ENCODE results near the gene HLA-DPB1.
A peak's percentile ranks its signal among the peaks of the same experiment; 100 is the strongest.

The HLA-DPB1 gene

GRCh38 chr6:33103776-33104175 lies 28.0 kb downstream of the HLA-DPB1 start:
- H3K27ac Mint-ChIP-seq, result no peak overlapping the region
- DNase-seq (ENCODE audit: low spot score in 2 of 2), result no peak
- H3K9me3 Mint-ChIP-seq, result peaks cover 30% of the 10 kb centered on the region
- H3K4me1 Mint-ChIP-seq, result peaks cover 12% of the 10 kb centered on the region
- H3K27me3 Mint-ChIP-seq, result peaks cover 11% of the 10 kb centered on the region
- H3K4me3 Mint-ChIP-seq, result no peak overlapping the region
- ATAC-seq (ENCODE audit: low read depth), result no peak
- H3K36me3 Mint-ChIP-seq, result peaks cover 13% of the 10 kb centered on the region

DNA sequence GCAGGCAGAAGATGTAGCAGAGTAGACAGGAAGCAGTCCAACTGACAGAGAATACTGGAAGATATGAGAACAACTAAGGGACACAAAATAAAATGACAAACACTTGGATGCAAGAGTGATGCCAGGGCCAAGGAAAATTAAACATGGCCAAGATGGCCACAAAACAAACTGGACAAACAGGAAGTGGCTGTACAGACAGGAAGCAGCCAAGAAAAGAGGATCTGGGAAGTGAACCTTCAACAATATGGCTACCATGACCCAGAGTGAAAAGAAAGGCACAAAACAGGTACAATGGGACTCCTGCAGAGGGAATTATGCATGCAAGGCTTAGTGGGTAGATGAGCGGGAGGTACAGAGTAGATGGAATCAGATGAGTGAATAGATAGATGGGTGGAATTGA lies 29.1 kb downstream of the HLA-DPB1 start:
- H3K36me3 Mint-ChIP-seq, result peaks cover 10% of the 10 kb centered on the region
- no peak overlapping the region for H3K27ac Mint-ChIP-seq
- no peak overlapping the region for H3K4me3 Mint-ChIP-seq
- ATAC-seq (ENCODE audit: low read depth), result no peak
- peaks cover 10% of the 10 kb centered on the region for H3K27me3 Mint-ChIP-seq
- peaks cover 12% of the 10 kb centered on the region for H3K4me1 Mint-ChIP-seq
- H3K9me3 Mint-ChIP-seq, result peaks cover 24% of the 10 kb centered on the region
- DNase-seq (ENCODE audit: low spot score in 2 of 2), result peak in 1 of 2 donors; percentile 4

- DNase-seq (ENCODE audit: low spot score in 2 of 2) (peak in 1 of 2 donors; percentile 1), ATAC-seq (ENCODE audit: low read depth) (no peak)
- Mint-ChIP-seq H3K4me1 (peaks cover 12% of the 10 kb centered on the region), H3K9me3 (peaks cover 22% of the 10 kb centered on the region), H3K4me3 (no peak overlapping the region), H3K27me3 (peaks cover 10% of the 10 kb centered on the region), H3K27ac (no peak overlapping the region), H3K36me3 (peaks cover 10% of the 10 kb centered on the region)
These were observed 29.6 kb downstream of the HLA-DPB1 start for GRCh38 chr6:33105386-33105785.

GRCh38 chr6:33105916-33106871 lies 30.4 kb downstream of the HLA-DPB1 start:
- Mint-ChIP-seq H3K4me1 (peaks cover 15% of the 10 kb centered on the region), H3K4me3 (no peak overlapping the region), H3K36me3 (peaks cover 7% of the 10 kb centered on the region), H3K9me3 (peaks cover 18% of the 10 kb centered on the region), H3K27me3 (peaks cover 10% of the 10 kb centered on the region), H3K27ac (no peak overlapping the region)
- DNase-seq (ENCODE audit: low spot score in 2 of 2), result peak in 1 of 2 donors; percentile 4
- ATAC-seq (ENCODE audit: low read depth), result no peak

DNA sequence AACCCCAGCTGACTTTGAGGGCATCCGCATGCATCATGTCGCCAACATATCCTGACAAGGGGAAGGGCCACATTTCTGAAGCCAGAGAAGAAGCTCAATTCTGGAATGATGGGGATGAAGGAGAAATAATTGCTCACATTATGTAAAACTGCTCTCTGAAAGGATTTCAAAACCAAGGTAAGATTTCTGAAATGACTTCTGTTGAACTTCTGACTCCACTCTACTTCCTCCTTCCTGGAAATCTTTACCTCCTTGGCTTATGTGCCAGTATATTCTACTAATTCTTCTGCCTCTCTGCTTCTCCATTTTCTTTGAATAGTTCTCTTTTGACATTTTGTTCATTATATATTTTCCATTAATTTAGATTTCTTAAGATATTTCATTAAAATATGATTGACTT lies 31.9 kb downstream of the HLA-DPB1 start:
- Mint-ChIP-seq H3K4me1 (peaks cover 22% of the 10 kb centered on the region), H3K27me3 (peaks cover 10% of the 10 kb centered on the region), H3K9me3 (peaks cover 10% of the 10 kb centered on the region), H3K27ac (no peak overlapping the region), H3K36me3 (peaks cover 4% of the 10 kb centered on the region), H3K4me3 (no peak overlapping the region)
- DNase-seq (ENCODE audit: low spot score in 2 of 2) (no peak), ATAC-seq (ENCODE audit: low read depth) (no peak)

DNA sequence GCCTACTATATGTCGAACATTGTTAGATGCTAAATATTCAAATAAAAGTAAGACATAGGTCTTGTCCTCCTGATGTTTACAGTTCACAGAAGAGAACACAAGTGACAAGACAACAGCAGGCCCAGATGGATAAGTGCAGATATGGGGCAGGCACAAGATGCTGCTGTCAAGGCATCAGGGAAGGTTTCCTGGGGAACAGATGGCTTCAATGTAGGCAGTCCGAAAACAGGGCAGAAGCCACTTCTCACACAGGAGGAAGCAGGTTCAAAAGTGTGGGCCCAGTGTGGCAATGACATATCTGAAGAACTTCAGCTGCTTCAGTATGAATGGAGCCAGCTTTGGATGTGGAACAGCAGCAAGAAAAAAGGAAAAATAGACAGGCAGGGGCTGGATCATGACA lies 32.5 kb downstream of the HLA-DPB1 start:
- H3K4me3 Mint-ChIP-seq, result no peak overlapping the region
- DNase-seq (ENCODE audit: low spot score in 2 of 2) (no peak), ATAC-seq (ENCODE audit: low read depth) (no peak)
- peaks cover 10% of the 10 kb centered on the region for H3K9me3 Mint-ChIP-seq
- H3K27me3 Mint-ChIP-seq, result peaks cover 10% of the 10 kb centered on the region
- peaks cover 4% of the 10 kb centered on the region for H3K36me3 Mint-ChIP-seq
- peaks cover 29% of the 10 kb centered on the region for H3K4me1 Mint-ChIP-seq
- no peak overlapping the region for H3K27ac Mint-ChIP-seq

GRCh38 chr6:33112148-33112547 lies 36.4 kb downstream of the HLA-DPB1 start:
- Mint-ChIP-seq H3K27ac (peak overlapping the region; percentile 73), H3K36me3 (no peaks in the 10 kb centered on the region), H3K9me3 (no peaks in the 10 kb centered on the region), H3K4me1 (peaks cover 50% of the 10 kb centered on the region), H3K27me3 (peaks cover 5% of the 10 kb centered on the region), H3K4me3 (peak overlapping the region; percentile 71)
- peak; percentile 91 for ATAC-seq (ENCODE audit: low read depth)
- DNase-seq (ENCODE audit: low spot score in 2 of 2), result peak in 1 of 2 donors; percentile 49

- ATAC-seq (ENCODE audit: low read depth), result no peak
- Mint-ChIP-seq H3K27ac (peak overlapping the region; percentile 58), H3K9me3 (no peaks in the 10 kb centered on the region), H3K27me3 (peaks cover 11% of the 10 kb centered on the region), H3K4me1 (peaks cover 60% of the 10 kb centered on the region), H3K4me3 (peak overlapping the region; percentile 67), H3K36me3 (no peaks in the 10 kb centered on the region)
- DNase-seq (ENCODE audit: low spot score in 2 of 2), result no peak
These were observed 38.0 kb downstream of the HLA-DPB1 start for GRCh38 chr6:33113755-33114154.

GRCh38 chr6:33114406-33114805 lies 38.6 kb downstream of the HLA-DPB1 start:
- peaks cover 60% of the 10 kb centered on the region for H3K4me1 Mint-ChIP-seq
- ATAC-seq (ENCODE audit: low read depth), result peak; percentile 33
- peaks cover 11% of the 10 kb centered on the region for H3K27me3 Mint-ChIP-seq
- no peaks in the 10 kb centered on the region for H3K36me3 Mint-ChIP-seq
- peak overlapping the region; percentile 58 for H3K27ac Mint-ChIP-seq
- no peaks in the 10 kb centered on the region for H3K9me3 Mint-ChIP-seq
- peak overlapping the region; percentile 57 for H3K4me3 Mint-ChIP-seq
- DNase-seq (ENCODE audit: low spot score in 2 of 2), result no peak

- Mint-ChIP-seq H3K4me1 (peaks cover 57% of the 10 kb centered on the region), H3K36me3 (no peaks in the 10 kb centered on the region), H3K27me3 (peaks cover 11% of the 10 kb centered on the region), H3K27ac (no peak overlapping the region), H3K9me3 (no peaks in the 10 kb centered on the region), H3K4me3 (peak overlapping the region; percentile 37)
- DNase-seq (ENCODE audit: low spot score in 2 of 2) (no peak), ATAC-seq (ENCODE audit: low read depth) (no peak)
These were observed 40.6 kb downstream of the HLA-DPB1 start for GRCh38 chr6:33116417-33116816.

- Mint-ChIP-seq H3K27ac (peak overlapping the region; percentile 48), H3K36me3 (no peaks in the 10 kb centered on the region), H3K4me1 (peaks cover 55% of the 10 kb centered on the region), H3K9me3 (no peaks in the 10 kb centered on the region), H3K4me3 (peak overlapping the region; percentile 37), H3K27me3 (peaks cover 11% of the 10 kb centered on the region)
- DNase-seq (ENCODE audit: low spot score in 2 of 2), result peak in 1 of 2 donors; percentile 15
- ATAC-seq (ENCODE audit: low read depth), result no peak
These were observed 41.3 kb downstream of the HLA-DPB1 start for GRCh38 chr6:33116841-33117711.

DNA sequence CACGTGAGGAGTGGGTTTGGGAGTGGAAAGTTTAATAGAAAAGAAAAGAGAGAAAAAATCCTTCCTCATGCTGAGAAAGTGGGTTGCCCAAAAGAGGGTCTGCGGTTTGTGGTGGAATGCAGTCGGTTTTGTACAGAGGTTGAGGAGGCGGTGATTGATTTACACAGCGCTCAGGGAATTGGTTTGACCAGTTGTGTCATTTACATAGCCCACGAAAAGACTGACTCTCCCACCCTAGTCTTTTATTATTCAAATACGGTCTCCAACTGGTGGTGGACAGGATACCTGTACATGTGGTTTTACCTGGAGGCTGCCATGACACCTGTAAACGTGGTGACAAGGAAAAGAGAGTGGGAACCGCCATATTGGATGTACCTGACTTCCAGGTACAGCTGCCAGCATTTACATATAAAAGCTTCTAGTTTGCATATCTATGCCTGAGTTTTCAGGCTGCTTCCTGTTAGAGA lies 42.1 kb downstream of the HLA-DPB1 start:
- Mint-ChIP-seq H3K9me3 (no peaks in the 10 kb centered on the region), H3K27me3 (peaks cover 11% of the 10 kb centered on the region), H3K4me1 (peaks cover 48% of the 10 kb centered on the region), H3K36me3 (no peaks in the 10 kb centered on the region), H3K27ac (no peak overlapping the region), H3K4me3 (peak overlapping the region; percentile 37)
- no peak for DNase-seq (ENCODE audit: low spot score in 2 of 2)
- no peak for ATAC-seq (ENCODE audit: low read depth)

- Mint-ChIP-seq H3K4me3 (no peak overlapping the region), H3K36me3 (peaks cover 4% of the 10 kb centered on the region), H3K27ac (no peak overlapping the region), H3K9me3 (peaks cover 3% of the 10 kb centered on the region), H3K27me3 (peaks cover 11% of the 10 kb centered on the region), H3K4me1 (peaks cover 40% of the 10 kb centered on the region)
- ATAC-seq (ENCODE audit: low read depth) (peak; percentile 43), DNase-seq (ENCODE audit: low spot score in 2 of 2) (peak in 1 of 2 donors; percentile 66)
These were observed 42.8 kb downstream of the HLA-DPB1 start for GRCh38 chr6:33118525-33119123.
